Hepatocyte (in vitro differentiated cells): Measurements from ENCODE around the gene SEMA4G. TPM values are rescaled to one million over a fixed set of nuclear protein-coding genes. Genes with fewer than 3 reads are reported as not detected.

Source experiments
- DNase-seq: peaks from one replicate; pipeline ENCODE4 v3.0.0-alpha.2; 2016; ENCODE audit warnings: low spot score
- H2AFZ ChIP-seq: fragments of 200-600 bp; sonication (generic); 2 replicates; pipeline ENCODE4 v1.6.0; 2016; ENCODE audit warnings: antibody characterized with exemption, mild to moderate bottlenecking
- H3K27ac ChIP-seq: fragments of 200-600 bp; sonication (generic); 2 replicates; pipeline ENCODE4 v1.5.1; 2016; ENCODE audit warnings: mild to moderate bottlenecking
- H3K27me3 ChIP-seq: fragments of 200-600 bp; sonication (generic); 2 replicates; pipeline ENCODE4 v1.6.1; 2016
- H3K36me3 ChIP-seq: fragments of 200-600 bp; sonication (generic); replicated peaks from 2 replicates; pipeline ENCODE4 v1.5.1; 2016; ENCODE audit warnings: low read depth; ENCODE audit not compliant: insufficient read depth
- H3K4me1 ChIP-seq: fragments of 200-600 bp; sonication (generic); 2 replicates; pipeline ENCODE4 v1.5.1; 2016; ENCODE audit warnings: mild to moderate bottlenecking, moderate library complexity; ENCODE audit not compliant: insufficient read depth
- H3K4me2 ChIP-seq: fragments of 200-600 bp; sonication (generic); 2 replicates; pipeline ENCODE4 v1.6.0; 2016
- H3K4me3 ChIP-seq: fragments of 200-600 bp; sonication (generic); 2 replicates; pipeline ENCODE4 v1.5.1; 2016; ENCODE audit warnings: mild to moderate bottlenecking
- H3K79me2 ChIP-seq: fragments of 200-600 bp; sonication (generic); 2 replicates; pipeline ENCODE4 v1.6.0; 2017; ENCODE audit warnings: mild to moderate bottlenecking
- H3K9me2 ChIP-seq: fragments of 200-600 bp; sonication (generic); replicated peaks from 2 replicates; pipeline ENCODE4 v1.6.0; 2017; ENCODE audit warnings: mild to moderate bottlenecking; ENCODE audit not compliant: insufficient read depth
- H3K9me3 ChIP-seq: fragments of 200-600 bp; sonication (generic); 2 replicates; pipeline ENCODE4 v1.5.1; 2016; ENCODE audit warnings: low read depth, mild to moderate bottlenecking
- H4K20me1 ChIP-seq: fragments of 200-600 bp; sonication (generic); 2 replicates; pipeline ENCODE4 v1.6.0; 2016; ENCODE audit warnings: mild to moderate bottlenecking; ENCODE audit not compliant: insufficient read depth, poor library complexity, severe bottlenecking
- CTCF ChIP-seq: fragments of 200-600 bp; sonication (generic); IDR thresholded peaks from 2 replicates; pipeline ENCODE4 v1.5.1; 2016; ENCODE audit warnings: antibody characterized with exemption, mild to moderate bottlenecking; ENCODE audit not compliant: poor library complexity
- EZH2 ChIP-seq: fragments of 200-600 bp; sonication (generic); IDR thresholded peaks from 2 replicates; pipeline ENCODE4 v1.6.1; 2016; ENCODE audit warnings: antibody characterized with exemption, mild to moderate bottlenecking, borderline replicate concordance
- EZH2phosphoT487 ChIP-seq: fragments of 200-600 bp; sonication (generic); IDR thresholded peaks from one replicate; pipeline ENCODE4 v1.6.1; 2018; ENCODE audit warnings: antibody characterized with exemption, mild to moderate bottlenecking, low read depth, moderate library complexity; ENCODE audit not compliant: unreplicated experiment, severe bottlenecking
- WGBS: methylation state at CpG from one replicate; pipeline ENCODE4 v1.1.6; 2016; ENCODE audit warnings: low lambda C conversion rate; ENCODE audit errors: missing lambda C conversion rate; 5-methylcytosine and 5-hydroxymethylcytosine counted together
- polyA plus RNA-seq: library from polyadenylated mRNA; unstranded; fragments of >200 nt; fragmentation: Nextera tagmentation; extraction: Ambion mirVana; gene quantifications from 2 replicates; pipeline ENCODE4 v1.2.1, GENCODE V29; 2016
- total RNA-seq: library from RNA; depleted of rRNA; stranded (reverse); fragments of >200 nt; gene quantifications from 2 replicates; pipeline ENCODE4 v1.2.3, GENCODE V29; 2014

SEMA4G gene
- total and polyA plus RNA-seq, 2 experiments from 2014 or later = 38.9 to 54.8 TPM

- no peaks in the 10 kb centered on the region for H3K9me2 ChIP-seq
- no peak overlapping the region for H3K4me3 ChIP-seq
- H4K20me1 ChIP-seq = no peaks in the 10 kb centered on the region
- no peaks in the 10 kb centered on the region for H3K4me1 ChIP-seq
- 95% methylated on average over 3 of the region's 3 CpGs for WGBS
- TF ChIP-seq CTCF (no peak), EZH2 (no peak), EZH2phosphoT487 (no peak)
- no peaks in the 10 kb centered on the region for H3K79me2 ChIP-seq
- H3K4me2 ChIP-seq = no peak overlapping the region
- peaks cover 5% of the 10 kb centered on the region for H3K36me3 ChIP-seq
- H2AFZ ChIP-seq = no peak overlapping the region
- H3K27ac ChIP-seq = no peak overlapping the region
- no peaks in the 10 kb centered on the region for H3K27me3 ChIP-seq
- no peaks in the 10 kb centered on the region for H3K9me3 ChIP-seq
- DNase-seq = no peak
Measured at GRCh38 chr10:100948916-100949315, 20.4 kb upstream of the SEMA4G start.

- no peak overlapping the region for H2AFZ ChIP-seq
- H3K36me3 ChIP-seq = no peaks in the 10 kb centered on the region
- no peaks in the 10 kb centered on the region for H3K79me2 ChIP-seq
- H3K4me3 ChIP-seq = no peak overlapping the region
- no peak overlapping the region for H3K4me2 ChIP-seq
- peaks cover 6% of the 10 kb centered on the region for H3K4me1 ChIP-seq
- TF ChIP-seq EZH2 (no peak), CTCF (no peak), EZH2phosphoT487 (no peak)
- no peak overlapping the region for H3K27ac ChIP-seq
- H4K20me1 ChIP-seq = no peaks in the 10 kb centered on the region
- no peaks in the 10 kb centered on the region for H3K27me3 ChIP-seq
- no peaks in the 10 kb centered on the region for H3K9me2 ChIP-seq
- no peak for DNase-seq
- H3K9me3 ChIP-seq = no peaks in the 10 kb centered on the region
Measured at GRCh38 chr10:100960251-100960650, 9.1 kb upstream of the SEMA4G start.

GRCh38 chr10:100962351-100963080, 6.8 kb upstream of the SEMA4G start:
- no peaks in the 10 kb centered on the region for H3K9me2 ChIP-seq
- no peaks in the 10 kb centered on the region for H3K9me3 ChIP-seq
- H4K20me1 ChIP-seq = no peaks in the 10 kb centered on the region
- H3K27me3 ChIP-seq = no peaks in the 10 kb centered on the region
- peaks cover 6% of the 10 kb centered on the region for H3K4me1 ChIP-seq
- no peak for DNase-seq
- 78% methylated on average over 4 of the region's 4 CpGs for WGBS
- H3K4me2 ChIP-seq = no peak overlapping the region
- no peak overlapping the region for H3K27ac ChIP-seq
- H3K4me3 ChIP-seq = no peak overlapping the region
- no peaks in the 10 kb centered on the region for H3K79me2 ChIP-seq
- no peaks in the 10 kb centered on the region for H3K36me3 ChIP-seq
- H2AFZ ChIP-seq = no peak overlapping the region
- TF ChIP-seq EZH2 (no peak), EZH2phosphoT487 (no peak), CTCF (no peak)
